Measurements from ENCODE around the gene ACSS3.

Gene ACSS3

DNA sequence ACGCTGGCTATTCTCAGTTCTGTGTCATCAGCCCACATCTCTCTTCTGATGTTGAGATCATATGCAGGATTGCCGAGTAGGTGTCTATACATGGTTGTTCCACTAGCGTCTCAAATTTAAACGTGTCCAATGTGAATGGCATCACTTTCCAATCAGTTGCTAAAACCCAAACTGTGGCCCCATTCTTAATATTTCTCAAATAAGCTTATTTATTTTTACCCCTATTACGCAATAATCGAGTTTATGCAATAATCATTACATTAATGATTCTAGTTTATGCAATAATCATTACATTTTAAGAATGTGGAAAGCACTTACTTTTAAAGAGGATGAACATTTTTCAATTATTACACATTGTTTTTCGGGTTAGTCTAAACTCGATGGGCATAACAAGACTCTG lies 47.8 kb downstream of the ACSS3 start:
- no peak for DNase-seq (ENCODE audit: insufficient read length, low spot score)
- FAIRE-seq: peak; percentile 91
- TF ChIP-seq, protein P1, sequence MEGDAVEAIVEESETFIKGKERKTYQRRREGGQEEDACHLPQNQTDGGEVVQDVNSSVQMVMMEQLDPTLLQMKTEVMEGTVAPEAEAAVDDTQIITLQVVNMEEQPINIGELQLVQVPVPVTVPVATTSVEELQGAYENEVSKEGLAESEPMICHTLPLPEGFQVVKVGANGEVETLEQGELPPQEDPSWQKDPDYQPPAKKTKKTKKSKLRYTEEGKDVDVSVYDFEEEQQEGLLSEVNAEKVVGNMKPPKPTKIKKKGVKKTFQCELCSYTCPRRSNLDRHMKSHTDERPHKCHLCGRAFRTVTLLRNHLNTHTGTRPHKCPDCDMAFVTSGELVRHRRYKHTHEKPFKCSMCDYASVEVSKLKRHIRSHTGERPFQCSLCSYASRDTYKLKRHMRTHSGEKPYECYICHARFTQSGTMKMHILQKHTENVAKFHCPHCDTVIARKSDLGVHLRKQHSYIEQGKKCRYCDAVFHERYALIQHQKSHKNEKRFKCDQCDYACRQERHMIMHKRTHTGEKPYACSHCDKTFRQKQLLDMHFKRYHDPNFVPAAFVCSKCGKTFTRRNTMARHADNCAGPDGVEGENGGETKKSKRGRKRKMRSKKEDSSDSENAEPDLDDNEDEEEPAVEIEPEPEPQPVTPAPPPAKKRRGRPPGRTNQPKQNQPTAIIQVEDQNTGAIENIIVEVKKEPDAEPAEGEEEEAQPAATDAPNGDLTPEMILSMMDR (IDR thresholded peaks at IDR 0.05; ENCODE audit: insufficient read depth, missing control alignments): no peak

DNA sequence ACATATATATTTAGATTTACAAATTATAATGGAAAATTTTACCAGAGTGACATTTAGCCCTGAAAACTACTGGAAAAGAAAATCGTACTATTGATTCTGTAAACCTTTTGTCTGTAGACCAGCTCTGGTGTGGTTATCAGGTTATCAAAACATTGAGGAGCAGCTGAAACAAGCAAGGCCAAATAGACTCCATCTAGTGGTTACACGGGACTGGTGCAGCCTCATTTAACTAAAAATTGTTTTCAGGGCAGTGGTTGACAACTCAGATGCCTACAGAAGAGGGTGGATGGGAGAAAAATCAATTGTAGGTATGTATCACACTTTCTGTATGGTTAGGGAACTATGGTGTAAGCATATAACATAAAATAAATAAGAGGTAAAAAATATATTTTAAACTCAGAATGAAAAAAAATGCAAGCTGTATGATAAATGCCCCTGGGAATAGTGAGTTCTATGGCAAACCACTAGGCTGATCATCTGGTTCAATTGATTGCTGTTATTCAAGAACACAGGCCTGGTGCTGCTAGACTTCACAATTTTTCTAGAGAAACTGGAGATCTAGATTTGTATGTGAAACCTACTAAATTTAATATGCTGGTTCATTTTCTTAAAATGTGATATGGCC lies 51.2 kb downstream of the ACSS3 start:
- FAIRE-seq (peak; percentile 97), DNase-seq (ENCODE audit: insufficient read length, low spot score) (no peak)
- TF ChIP-seq, protein P1 (IDR thresholded peaks at IDR 0.05; ENCODE audit: insufficient read depth, missing control alignments): peak; percentile 87

DNA sequence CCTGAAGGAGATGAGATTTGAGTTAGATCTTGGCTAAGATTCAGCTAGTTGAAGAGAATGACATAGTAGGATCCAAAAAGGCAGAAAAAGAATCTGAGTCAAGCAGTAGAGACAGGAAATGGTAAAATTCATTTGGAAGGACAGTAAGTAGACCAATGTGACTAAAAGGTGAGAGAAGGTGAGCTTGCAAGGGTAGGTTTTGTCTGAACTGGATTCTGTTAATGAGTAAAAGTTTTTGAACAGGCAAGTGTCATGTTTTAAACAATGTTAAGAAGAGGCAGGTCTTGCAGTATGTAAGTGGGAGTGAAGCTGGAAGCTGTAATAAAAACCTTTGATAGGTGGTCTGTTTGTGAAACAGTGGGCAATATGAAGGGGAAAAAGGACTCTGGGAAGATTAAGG lies 58.6 kb downstream of the ACSS3 start:
- DNase-seq (ENCODE audit: insufficient read length, low spot score) (no peak), FAIRE-seq (peak; percentile 76)
- TF ChIP-seq, protein P1 (IDR thresholded peaks at IDR 0.05; ENCODE audit: insufficient read depth, missing control alignments): no peak

DNA sequence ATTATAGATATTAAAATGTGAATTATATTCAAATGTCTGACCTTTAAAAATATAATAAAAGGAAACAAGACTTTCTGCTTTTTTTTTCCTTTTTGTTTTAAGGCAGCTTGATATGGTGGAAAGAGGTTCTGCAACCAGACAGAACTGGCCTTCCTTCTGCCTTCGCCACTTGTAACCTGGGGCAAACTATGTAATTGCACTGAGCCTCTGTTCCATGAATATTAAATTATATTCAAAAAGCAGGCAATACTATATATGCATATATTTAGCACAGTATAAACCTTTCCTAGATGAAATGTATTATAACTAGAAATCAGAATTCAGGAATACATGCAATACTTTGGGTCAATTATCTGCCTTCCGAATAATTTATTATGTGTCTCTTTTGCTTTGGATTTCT lies 59.9 kb downstream of the ACSS3 start:
- DNase-seq (ENCODE audit: insufficient read length, low spot score) (no peak), FAIRE-seq (no peak)
- TF ChIP-seq, protein P1 (IDR thresholded peaks at IDR 0.05; ENCODE audit: insufficient read depth, missing control alignments): no peak

DNA sequence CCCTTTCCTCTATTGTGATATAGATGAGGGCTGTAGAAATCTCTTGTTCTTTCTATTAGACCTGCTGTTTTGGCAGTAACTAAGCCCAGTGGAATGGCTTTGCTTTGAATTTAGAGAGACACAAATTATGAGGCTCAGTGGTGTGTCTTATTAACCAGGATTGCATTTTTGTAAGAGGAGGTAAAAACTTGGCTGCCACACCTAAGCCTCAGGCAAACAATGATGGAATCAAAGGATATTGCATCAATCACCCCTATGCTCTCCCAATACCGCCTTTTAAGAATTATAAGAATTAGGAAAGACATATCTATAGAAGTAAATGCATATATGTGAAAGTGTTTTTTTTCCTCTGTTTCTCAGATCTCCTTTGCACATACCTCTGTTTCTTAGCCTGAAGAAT lies 63.3 kb downstream of the ACSS3 start:
- TF ChIP-seq, protein P1 (IDR thresholded peaks at IDR 0.05; ENCODE audit: insufficient read depth, missing control alignments): no peak
- DNase-seq (ENCODE audit: insufficient read length, low spot score) (no peak), FAIRE-seq (no peak)

DNA sequence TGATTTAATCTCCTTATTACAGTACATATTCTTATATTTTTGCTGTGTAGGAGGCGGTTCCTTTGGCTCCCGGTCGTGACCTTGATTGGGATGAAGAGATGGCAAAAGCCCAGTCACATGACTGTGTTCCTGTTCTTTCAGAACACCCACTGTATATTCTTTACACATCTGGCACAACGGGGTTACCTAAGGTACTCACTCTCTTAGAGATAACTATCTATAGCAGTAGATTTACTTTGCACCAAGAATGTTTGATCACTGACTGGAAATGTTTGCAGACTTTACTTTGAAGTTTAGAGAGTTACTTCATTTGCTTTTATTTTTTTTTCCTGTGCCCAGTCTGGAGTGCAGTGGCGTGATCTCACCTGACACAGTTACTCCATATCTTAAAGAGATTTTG lies 65.2 kb downstream of the ACSS3 start:
- FAIRE-seq (peak; percentile 64), DNase-seq (ENCODE audit: insufficient read length, low spot score) (no peak)
- TF ChIP-seq, protein P1 (IDR thresholded peaks at IDR 0.05; ENCODE audit: insufficient read depth, missing control alignments): no peak

Data from D721Med (cell line).